Inflammatory macrophage treated with lipopolysaccharide for 1 hour (primary cell): ENCODE results near the gene PHAX.
"Not testable (repeated sequence)": the region's sequence is repeated elsewhere in the genome, so short reads cannot be mapped to it uniquely, and the experiment has no call there.

Source experiments
- DNase-seq, 2 donors: peaks; one replicate each; pipeline ENCODE4 v3.0.0-alpha.2; 2020 to 2022

Gene PHAX

DNA sequence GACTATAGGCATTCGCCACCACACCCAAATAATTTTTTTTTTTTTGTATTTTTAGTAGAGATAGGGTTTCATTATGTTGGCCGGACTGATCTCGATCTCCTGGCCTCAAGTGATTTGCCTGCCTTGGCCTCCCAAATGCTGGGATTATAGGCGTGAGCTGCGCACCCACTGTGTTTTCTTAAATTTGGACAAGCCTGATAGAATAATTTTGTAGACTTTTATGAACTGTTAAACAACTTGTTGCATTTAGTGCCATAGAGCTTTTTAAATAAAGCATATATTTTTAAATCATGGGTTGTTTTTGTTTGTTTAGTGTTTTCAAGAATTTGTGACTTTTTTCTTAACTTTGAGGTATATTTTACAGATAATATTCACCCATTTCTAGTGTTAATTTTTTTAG, 4.8 kb downstream of the PHAX start:
- DNase-seq, result no peak

DNA sequence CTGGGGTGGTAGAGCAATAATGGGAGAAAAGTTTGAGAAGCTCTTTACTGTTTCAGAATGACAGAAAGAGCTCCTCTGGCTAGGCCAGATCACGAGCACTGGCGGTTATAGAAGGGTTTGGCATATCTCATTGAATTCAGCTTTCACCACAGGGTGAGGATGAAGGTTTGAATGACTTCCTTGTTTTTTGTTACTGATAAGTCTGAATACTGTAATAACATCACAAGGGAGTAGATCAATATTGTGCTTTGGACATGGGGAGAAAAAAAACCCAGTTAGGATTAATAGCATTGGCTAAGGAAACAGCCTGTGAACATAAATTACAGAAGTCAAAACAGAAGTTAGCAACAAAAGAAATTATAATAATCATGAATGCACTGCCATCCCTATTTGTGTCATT, 9.4 kb downstream of the PHAX start:
- no peak for DNase-seq

DNA sequence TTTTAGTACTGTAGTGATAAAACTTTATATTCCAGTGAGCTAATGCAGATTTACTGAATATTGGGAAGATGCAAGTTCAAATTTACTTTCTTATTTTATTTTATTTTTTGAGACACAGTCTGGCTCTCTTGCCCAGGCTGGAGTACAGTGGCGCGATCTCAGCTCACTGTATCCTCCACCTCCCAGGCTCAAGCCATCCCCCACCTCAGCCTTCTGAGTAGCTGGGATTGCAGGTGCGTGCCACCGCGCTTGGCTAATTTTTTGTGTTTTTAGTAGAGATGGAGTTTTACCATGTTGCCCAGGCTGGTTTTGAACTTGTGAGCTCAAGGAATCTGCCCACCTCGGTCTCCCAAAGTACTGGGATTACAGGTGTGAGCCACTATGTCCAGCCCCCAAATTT, 9.9 kb downstream of the PHAX start:
- DNase-seq, result no peak

DNA sequence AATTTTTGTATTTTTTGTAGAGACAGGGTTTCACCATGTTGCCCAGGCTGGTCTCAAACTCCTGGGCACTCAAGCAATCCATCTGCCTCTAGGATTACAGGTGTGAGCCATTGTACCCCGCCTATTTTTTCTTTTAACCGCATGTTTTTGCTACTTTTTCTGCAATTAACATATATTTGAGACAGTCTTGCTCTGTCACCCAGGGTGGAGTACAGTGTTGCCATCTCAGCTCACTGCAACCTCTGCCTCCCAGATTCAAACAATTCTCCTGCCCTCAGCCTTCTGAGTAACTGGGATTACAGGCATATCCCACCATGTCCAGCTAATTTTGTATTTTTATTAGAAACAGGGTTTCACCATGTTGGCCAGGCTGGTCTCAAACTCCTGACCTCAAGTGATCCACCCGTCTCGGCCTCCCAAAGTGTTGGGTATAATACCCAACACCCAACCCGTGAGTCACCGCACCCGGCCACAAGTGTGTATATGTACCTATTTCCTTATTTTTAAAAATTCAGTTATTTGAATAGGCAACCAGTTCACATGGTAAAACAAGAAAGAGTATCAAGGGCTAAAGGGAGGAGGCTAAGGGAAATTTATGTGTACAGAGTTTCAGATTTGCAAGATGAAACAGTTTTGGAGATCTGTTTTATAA, 13.3 kb downstream of the PHAX start:
- no peak for DNase-seq

DNA sequence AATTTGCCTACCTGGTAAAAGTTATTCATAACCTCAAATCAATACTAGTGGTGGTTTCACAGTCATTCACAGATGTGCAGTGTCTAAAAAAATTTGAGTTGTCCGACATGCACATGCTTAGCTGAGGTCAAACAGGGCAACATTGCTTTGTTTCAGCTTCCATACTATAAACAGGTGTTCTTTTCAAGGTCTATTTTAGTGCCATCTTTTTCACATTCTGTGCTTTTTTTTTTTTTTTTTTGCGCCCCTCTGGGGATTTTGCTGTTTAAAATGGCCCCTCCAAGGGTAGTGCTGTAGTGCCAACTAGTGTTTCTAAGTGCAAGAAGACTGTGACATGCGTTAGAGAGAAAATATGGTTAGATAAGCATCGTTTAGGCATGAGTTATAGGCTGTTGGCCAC, 14.5 kb downstream of the PHAX start:
- DNase-seq, result no peak

DNA sequence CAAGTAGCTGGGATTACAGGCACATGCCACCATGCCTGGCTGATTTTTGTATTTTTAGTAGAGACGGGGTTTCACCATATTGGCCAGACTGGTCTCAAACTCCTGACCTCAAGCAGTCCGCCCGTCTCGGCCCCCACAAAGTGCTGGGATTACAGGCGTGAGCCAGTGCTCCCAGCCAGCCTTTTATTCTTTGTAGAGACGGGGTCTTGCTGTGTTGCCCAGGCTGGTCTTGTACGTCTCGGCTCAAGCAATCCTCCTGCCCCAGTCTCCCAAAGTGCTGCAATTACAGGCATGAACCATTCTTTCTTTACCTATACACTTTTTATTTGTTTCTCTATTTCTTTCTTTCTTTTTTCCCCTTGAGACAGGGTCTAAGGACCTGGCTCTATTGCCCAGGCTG, 16.9 kb downstream of the PHAX start:
- not testable (repeated sequence) for DNase-seq

DNA sequence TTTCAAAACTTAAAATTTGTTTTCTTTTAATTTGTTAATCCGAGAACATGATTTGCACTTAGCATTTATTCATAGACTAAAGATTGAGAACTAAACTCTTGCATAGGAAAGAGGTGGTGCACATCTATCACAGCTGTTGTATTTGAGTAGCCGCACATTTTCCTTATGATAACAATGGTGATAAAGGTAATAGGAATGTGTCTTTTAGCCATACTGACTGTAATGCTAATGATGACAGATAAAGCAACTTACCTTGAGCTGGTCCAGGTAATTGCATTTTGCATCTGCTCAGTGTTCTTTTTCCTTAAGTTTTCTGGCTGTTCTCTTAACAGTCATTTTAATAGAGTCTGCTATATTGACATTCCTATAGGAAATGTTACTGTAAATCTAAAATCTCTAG, 19.0 kb downstream of the PHAX start:
- no peak for DNase-seq

DNA sequence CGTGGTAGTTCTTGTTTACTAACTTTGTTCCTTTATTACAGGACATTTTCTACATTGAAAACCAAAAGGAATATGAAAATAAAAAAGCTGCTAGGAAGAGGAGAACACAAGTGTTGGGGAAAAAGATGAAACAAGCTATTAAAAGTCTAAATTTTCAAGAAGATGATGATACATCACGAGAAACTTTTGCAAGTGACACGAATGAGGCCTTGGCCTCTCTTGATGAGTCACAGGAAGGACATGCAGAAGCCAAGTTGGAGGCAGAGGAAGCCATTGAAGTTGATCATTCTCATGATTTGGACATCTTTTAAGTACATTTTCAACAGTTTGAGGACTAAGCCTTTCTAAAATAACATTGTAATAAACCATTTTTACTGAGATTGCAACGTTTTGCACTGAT, 23.8 kb downstream of the PHAX start:
- peak; percentile 66 to 85 for DNase-seq

DNA sequence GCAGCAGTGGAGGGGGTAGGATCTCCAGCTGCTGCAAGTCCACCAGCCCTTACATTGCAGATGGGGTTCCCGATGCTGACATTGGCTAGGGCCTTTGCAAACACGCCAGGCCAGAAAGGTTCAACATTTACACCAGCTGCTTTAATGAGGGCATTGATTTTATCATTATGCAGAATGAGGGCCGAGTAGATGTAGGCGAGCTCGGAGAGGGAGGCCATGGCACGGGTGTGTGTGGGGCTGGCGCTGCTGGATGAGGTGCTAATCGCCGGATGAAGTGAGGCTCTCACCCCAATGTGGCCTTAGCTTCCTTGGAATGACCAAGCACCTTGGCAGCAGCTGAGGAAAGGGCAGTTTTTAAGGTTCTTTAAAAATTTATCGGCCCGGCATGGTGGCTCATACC, 27.4 kb downstream of the PHAX start:
- no peak for DNase-seq

DNA sequence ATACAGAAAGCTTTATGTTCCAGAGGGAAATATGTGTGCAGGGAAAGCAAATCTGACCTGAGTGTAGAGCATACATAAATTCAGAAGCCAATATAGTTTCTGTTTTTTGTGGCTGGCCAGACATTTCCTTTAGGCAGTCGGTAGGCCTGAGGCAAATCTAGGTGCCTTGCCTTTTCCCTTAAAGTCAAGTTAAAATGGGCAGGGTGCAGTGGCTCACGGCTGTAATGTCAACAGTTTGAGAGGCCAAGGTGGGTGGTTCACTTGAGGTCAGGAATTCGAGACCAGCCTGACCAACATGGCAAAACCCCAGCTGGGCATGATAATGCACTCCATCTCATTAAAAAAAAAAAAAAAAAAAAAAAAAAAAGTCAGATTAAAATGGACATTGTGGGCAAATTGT, 31.2 kb downstream of the PHAX start:
- DNase-seq, result no peak

DNA sequence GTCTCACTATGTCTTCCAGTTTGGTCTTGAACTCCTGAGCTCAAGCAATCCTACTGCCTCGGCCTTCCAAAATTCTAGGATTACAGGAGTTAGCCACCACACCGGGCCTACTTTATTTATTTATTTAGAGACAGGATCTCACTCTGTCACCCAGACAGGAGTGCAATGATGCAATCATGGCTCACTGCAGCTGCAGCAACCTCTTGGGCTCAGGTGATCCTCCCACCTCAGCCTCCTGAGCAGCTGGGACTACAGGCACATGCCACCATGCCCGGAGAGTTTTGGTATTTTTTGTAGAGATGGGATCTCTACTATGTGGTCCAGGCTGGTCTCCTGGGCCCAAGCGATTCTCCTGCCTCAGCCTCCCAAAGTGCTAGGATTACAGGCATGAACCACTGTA, 32.8 kb downstream of the PHAX start:
- no peak for DNase-seq

DNA sequence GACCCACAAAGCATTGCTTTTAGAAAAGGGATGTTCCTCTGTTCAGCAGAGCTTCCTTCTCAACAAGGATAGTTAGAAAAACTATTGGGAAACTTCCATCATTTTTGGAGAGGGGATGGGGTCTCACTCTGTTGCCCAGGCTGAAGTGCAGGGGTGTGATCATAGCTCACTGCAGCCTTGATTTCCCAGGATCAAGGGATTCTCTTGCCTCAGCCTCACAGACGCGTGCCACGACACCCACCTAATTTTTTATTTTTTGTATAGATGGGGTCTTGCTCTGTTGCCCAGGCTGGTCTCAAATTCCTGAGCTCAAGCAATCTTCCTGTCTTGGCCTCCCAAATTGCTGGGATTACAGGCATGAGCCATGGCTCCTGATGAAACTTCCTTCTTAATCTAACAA, 34.8 kb downstream of the PHAX start:
- DNase-seq, result no peak

DNA sequence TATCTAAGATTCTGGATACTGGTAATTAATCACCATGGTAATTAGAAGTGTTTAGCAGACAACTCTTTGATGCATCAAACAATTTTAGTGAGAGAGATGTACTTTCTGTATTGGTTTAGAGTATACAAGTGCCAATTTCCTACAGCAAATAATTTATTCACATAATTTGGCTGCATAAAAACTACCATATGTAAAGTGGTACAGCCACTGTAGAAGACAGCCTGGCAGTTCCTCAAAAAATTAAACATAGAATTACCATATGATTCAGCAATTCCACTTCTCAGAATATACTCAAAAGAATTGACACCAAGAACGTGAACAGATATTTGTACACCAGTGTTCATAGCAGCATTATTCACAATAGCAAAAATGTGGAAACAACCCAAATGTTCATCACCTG, 36.2 kb downstream of the PHAX start:
- peak in 1 of 2 donors; percentile 13 for DNase-seq

DNA sequence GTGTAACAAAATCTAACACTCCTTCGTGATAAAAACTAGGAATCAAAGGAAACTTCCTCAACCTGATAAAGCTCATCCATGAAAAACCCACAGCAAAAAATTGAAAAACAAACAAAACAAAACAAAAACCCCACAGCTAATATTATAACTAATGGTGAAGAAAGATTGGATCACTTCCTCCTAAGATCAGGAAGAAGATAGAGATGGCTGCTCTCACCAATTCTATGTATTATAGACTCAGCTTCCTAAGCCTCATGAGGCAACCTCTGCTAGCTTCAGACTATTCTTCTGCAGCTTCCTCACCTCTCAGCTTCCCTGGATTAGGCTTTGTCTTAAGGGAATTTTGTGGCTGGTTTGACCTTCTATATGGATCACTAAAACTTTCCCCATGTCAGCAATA, 40.1 kb downstream of the PHAX start:
- DNase-seq, result peak; percentile 14 to 24

DNA sequence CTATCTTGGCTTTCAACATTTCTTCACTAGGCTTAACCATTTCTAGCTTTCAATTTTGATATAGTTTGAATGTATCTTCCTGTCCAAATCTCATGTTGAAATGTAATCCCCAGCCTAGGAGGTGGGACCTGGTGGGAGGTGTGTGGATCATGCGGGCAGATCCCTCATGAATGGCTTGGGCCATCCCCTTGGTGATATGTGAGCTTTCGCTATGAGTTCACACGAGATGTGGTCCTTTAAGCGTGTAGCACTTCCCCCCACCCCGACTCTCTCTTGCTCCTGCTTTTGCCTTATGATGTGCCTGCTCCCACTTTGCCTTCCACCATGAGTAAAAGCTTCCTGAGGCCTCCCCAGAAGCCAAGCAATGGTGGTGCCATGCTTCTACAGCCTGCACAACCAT, 40.6 kb downstream of the PHAX start:
- no peak for DNase-seq

DNA sequence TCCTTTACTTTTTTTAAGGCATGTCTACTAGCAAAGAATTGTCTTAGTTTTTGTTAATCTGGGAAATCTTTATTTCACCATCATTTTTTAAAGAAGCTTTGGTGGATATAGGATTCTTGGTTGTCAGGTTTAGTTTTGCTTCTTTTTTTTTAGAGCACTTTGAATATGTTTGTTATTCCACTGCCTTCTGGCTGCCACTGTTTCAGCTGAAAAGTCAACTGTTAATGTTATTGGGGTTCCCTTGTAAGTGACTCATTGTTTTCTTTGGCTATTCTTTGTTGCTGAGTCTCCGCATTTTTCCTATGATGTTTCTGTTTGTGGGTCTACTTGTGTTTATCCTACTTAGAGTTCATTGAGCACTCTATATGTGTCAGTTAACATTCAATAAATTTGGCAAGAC, 44.4 kb downstream of the PHAX start:
- no peak for DNase-seq

DNA sequence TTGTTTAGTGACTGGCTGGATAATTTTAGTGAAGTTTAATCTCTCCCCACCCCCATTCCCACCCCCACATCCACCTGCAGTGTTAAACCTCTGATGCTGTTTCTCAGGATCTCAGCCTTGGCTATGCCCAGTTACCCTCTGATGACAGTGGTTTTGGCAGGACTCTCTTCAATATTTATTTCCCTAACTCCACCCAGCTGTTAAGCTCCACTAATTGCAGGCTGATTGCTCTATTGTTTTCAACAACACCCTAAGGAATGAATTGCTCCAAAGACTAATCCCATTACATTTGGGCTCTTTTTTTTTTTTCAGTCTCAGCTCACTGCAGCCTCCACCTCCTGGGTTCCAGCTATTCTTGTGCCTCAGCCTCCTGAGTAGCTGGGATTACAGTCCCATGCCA, 46.3 kb downstream of the PHAX start:
- DNase-seq, result no peak

DNA sequence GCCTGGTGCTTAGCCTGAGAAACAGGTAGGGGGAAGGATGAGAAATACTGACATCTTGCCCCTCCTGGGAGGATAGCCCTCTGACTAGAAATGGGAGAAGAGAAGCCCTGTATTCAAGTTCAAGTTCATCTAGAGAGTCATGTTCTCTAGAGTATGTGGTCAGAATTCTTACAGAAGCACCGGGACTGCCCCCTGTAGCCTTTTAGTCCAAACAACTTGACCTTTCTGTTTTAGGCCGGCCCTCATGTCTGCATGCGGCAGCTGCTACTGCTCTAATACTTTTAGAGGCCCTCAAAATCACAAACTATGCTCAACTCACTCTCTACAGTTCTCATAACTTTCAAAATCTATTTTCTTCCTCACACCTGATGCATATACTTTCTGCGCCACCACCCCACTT, 47.7 kb downstream of the PHAX start:
- DNase-seq, result no peak

DNA sequence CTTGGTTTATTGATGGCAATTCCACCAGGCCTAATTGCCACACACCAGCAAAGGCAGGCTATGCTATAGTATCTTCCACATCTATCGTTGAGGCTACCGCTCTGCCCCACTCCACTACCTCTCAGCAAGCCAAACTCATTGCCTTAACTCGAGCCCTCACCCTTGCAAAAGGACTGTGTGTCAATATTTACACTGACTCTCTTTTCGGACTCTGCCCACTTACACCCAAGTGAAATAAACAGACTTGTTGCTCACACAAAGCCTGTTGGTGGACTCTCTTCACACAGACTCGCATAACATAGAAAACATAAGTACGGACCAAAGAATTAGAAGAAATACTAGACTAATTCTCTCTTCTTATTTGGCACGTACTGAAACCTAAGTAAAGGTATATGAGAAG, 48.3 kb downstream of the PHAX start:
- DNase-seq, result not testable (repeated sequence)

DNA sequence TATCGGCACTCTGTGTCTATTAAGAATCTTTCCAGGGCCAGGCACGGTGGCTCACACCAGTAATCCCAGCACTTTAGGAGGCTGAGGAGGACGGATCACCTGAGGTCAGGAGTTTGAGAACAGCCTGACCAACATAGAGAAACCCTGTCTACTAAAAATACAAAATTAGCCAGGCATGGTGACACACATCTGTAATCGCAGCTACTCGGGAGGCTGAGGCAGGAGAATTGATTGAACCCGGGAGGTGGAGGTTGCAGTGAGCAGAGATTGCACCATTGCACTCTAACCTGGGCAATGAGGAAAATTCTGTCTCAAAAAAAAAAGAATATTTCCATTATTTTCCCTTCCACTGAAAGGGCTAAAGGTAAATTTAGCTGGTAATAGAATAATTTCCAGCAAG, 49.0 kb downstream of the PHAX start:
- DNase-seq, result not testable (repeated sequence)

DNA sequence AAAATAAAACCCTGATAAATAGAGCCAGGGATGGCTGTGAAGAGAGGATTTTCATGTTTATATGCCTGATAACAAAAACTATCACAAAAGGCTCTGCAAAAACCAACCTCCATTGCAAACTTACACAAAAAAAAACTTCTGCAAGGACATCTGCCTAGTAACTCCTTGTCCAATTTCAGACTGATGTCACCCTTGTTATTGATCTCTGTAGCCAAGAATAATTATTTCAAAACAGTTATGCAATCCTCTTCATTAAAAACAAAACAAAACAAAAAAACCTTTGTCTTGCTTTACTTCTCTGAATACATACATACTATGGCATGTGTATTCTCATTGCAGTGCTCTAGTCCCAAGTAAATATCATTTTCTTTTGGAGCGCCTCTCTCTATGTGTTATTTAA, 49.7 kb downstream of the PHAX start:
- no peak for DNase-seq

DNA sequence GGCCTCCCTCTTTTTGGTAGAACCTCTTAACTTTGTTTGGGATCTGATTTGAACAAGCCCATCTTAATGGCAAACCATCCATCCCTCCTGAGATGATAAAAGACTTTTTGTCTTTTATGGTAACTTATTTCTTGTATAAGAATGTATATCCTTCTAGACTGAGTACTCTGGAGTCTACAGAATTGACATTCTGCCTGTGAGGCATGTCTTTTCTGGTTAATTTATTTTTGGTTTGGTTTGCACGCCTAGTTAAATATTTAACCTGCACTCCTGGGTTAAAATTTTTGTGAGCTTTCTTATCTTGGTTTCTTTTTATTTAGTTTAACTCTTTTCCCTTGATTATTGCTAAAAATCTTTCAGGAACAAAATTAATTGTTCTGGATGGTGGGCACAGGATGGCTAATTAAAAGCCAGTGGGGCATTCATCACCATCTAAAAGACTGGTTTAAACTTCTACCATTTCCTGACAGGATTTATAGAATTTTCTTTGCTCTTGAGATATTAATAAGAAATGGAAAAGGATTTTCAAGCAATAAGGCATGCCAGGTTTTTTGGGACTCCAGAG, 50.3 kb downstream of the PHAX start:
- no peak for DNase-seq

DNA sequence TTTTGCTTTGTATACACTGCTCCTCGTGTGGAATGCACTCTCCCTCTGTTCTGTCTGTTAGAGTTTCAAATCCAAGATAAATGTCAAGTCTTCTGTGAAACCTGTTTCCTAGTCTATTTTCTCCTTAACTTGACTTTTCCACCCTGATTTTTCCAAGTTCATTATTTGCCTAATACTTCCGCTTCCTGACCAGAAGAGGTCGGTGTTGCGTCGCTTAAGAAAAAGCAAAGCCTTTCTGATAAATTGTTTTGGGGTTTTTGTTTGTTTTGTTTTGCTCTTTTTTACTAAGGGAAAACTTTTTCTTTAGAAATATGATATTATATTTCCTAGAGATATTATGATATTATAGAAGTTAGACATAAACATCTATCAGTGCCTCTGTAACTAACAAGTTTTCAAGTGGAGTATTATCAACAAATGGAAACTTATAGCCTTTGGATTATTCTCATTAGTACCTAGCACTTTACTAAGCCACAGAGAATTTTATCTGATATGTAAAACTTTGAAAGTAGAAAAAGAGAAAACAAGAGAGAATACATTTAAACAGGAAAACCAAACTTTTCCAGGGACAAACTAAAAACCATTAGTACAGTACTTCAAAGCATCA, 55.8 kb downstream of the PHAX start:
- peak; percentile 29 to 72 for DNase-seq

DNA sequence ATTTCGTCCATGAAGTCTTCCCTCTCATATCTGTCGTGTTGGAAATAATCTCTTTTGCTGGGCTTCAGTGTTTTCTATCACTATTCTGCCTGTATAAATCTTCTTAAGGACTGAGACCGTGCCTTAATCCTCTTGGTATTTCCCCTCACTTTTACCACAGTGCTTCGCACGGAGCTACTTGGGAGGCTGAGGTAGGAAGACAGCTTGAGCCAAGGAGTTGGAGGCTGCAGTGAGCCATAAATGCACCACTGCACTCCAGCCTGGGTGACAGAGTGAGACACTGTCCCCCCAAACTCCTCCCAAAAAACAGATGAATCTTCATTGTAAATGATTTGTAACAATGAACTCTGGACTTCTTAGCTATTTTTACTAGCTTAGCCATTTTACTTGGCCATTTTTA, 57.8 kb downstream of the PHAX start:
- no peak for DNase-seq
